ENCODE results near the gene GPC3.

GPC3 gene

DNA sequence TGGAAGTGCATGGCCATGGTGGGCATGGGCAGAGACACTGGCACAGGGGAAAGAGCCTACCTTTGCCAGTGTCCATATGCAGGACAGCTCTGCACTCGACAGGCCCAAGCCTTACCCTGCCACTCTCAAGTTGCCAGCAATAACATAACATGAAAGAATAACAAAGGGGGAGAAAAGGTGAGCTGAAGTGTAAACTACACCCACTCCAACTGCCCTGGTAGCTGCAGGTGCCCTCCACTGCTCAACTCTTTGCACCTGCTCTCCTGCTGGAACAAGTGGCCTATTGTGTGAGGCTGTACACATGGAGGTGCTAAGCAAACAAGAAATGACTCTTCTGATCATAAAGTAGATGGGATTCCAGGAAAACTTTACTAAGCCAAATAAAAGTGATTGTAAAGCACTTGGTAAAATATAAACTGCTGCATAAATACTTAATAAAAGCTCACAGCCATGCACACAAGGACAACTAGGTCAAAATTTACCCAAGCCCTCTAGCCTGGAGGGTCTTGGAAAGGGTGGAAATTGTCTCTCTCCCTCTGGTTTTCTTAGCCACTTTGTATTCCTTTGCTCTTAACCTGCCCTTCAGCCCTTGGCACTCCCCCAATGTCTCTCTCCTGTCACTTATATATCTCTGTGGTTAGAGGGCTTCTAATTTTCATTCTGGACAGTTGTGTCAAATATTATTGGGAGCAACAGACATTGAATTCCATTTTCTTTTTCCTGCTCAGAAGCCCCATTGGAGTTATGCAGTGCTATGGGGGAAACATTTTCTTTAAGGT, 308.9 kb downstream of the GPC3 start:
- Histone ChIP-seq H3K36me3 (replicated peaks) (no peaks in the 10 kb centered on the region), H3K27ac (no peak overlapping the region), H3K4me3 (ENCODE audit: low read depth, low read length) (no peak overlapping the region), H3K27me3 (replicated peaks) (no peaks in the 10 kb centered on the region)
- in situ Hi-C loops (cut with HindIII; ENCODE audit: low pct_ligation_motif_present, low sequenced_read_pairs) = no loop called here
- TF ChIP-seq, protein P1, sequence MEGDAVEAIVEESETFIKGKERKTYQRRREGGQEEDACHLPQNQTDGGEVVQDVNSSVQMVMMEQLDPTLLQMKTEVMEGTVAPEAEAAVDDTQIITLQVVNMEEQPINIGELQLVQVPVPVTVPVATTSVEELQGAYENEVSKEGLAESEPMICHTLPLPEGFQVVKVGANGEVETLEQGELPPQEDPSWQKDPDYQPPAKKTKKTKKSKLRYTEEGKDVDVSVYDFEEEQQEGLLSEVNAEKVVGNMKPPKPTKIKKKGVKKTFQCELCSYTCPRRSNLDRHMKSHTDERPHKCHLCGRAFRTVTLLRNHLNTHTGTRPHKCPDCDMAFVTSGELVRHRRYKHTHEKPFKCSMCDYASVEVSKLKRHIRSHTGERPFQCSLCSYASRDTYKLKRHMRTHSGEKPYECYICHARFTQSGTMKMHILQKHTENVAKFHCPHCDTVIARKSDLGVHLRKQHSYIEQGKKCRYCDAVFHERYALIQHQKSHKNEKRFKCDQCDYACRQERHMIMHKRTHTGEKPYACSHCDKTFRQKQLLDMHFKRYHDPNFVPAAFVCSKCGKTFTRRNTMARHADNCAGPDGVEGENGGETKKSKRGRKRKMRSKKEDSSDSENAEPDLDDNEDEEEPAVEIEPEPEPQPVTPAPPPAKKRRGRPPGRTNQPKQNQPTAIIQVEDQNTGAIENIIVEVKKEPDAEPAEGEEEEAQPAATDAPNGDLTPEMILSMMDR (IDR thresholded peaks at IDR 0.05; ENCODE audit: low read depth, low read length, missing control alignments) = no peak
- DNase-seq = no peak

- Histone ChIP-seq H3K36me3 (replicated peaks) (no peaks in the 10 kb centered on the region), H3K27me3 (replicated peaks) (no peaks in the 10 kb centered on the region), H3K4me3 (ENCODE audit: low read depth, low read length) (no peak overlapping the region), H3K27ac (no peak overlapping the region)
- TF ChIP-seq, protein P1 (IDR thresholded peaks at IDR 0.05; ENCODE audit: low read depth, low read length, missing control alignments) = no peak
- in situ Hi-C loops (cut with HindIII; ENCODE audit: low pct_ligation_motif_present, low sequenced_read_pairs) = no loop called here
- no peak for DNase-seq
These were observed 310.5 kb downstream of the GPC3 start for GRCh38 chrX:133674726-133675470.

DNA sequence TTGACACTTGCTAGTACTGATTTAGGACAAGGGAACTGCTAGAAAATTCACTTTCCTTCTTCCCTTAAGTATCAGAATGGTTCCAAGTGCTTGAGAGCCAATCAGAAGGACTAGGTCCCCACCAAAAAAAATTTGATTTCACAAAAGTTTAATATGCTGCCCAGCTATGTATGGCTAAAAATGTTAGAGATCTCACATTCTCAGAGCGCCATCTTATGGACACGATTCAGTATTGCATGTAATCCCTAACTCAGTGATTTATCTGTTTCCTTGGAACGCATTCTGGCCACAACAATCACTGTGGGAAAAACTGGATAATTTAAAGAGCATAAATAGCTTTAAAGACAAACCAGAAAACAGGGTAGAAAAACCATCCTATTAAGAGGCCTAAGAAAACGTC, 315.0 kb downstream of the GPC3 start:
- TF ChIP-seq, protein P1 (IDR thresholded peaks at IDR 0.05; ENCODE audit: low read depth, low read length, missing control alignments) = peak; percentile 47

DNA sequence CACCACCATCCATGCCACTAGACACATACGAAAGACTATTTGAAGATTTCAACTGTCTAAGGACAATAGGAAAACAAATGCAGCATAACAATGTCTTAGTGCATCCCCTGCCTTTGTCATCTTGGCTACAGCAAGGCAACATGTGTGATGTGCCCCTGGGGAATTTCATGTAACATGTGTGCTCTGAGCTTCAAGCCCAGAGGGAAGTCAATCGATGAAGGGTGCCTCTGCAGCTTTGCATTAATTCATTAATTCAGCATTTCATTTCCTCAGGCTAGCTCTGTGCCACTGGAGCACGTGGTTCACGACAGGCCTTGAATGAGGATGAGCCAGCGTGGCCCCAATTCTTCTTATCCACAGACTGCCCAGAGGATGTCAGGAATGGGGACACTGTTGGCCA, 316.2 kb downstream of the GPC3 start:
- TF ChIP-seq, protein P1 (IDR thresholded peaks at IDR 0.05; ENCODE audit: low read depth, low read length, missing control alignments) = no peak
- DNase-seq = no peak
- Histone ChIP-seq H3K4me3 (ENCODE audit: low read depth, low read length) (no peak overlapping the region), H3K27me3 (replicated peaks) (no peaks in the 10 kb centered on the region), H3K27ac (no peak overlapping the region), H3K36me3 (replicated peaks) (no peaks in the 10 kb centered on the region)
- in situ Hi-C loops (cut with HindIII; ENCODE audit: low pct_ligation_motif_present, low sequenced_read_pairs) = no loop called here

More for the DNA sequence above, 315.0 kb downstream of the GPC3 start:
- no peak overlapping the region for H3K4me3 ChIP-seq (ENCODE audit: low read depth, low read length)
- no peaks in the 10 kb centered on the region for H3K36me3 ChIP-seq (replicated peaks)
- in situ Hi-C loops (cut with HindIII; ENCODE audit: low pct_ligation_motif_present, low sequenced_read_pairs) = no loop called here
- DNase-seq = peak; percentile 28
- H3K27ac ChIP-seq = no peak overlapping the region
- H3K27me3 ChIP-seq (replicated peaks) = no peaks in the 10 kb centered on the region

GRCh38 chrX:133668225-133668931, 317.0 kb downstream of the GPC3 start:
- TF ChIP-seq, protein P1 (IDR thresholded peaks at IDR 0.05; ENCODE audit: low read depth, low read length, missing control alignments) = no peak
- DNase-seq = no peak
- Histone ChIP-seq H3K27ac (no peak overlapping the region), H3K36me3 (replicated peaks) (no peaks in the 10 kb centered on the region), H3K27me3 (replicated peaks) (no peaks in the 10 kb centered on the region), H3K4me3 (ENCODE audit: low read depth, low read length) (no peak overlapping the region)
- in situ Hi-C loops (cut with HindIII; ENCODE audit: low pct_ligation_motif_present, low sequenced_read_pairs) = no loop called here

Measured in brain microvascular endothelial cell (primary cell).